HG02885 (cell line): ENCODE results near the gene FGFR1OP2.

Experiments
- ATAC-seq: cut with Tn5 transposase; IDR thresholded peaks from one replicate; pipeline ENCODE4 v1.9.1; 2021; ENCODE audit warnings: mild to moderate bottlenecking; ENCODE audit not compliant: unreplicated experiment, poor library complexity

Gene FGFR1OP2

DNA sequence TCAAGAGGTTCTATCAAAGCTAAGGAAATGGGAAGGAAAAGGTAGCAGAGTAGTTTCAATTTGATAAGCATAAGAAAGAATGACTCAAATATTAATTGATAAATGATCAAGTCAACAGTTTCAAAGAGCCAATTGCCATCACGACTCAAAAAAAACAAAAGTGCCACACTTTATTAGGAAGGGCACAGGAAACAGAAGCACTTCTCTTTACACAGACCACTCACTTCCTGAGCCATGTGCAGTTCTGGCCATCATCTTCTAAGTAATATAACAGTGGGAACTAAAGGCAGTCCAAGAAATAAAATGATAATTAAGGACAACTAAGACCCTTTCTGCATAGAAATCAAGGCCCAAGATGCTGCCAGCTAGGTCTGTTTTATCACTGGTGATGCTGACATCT, 62.7 kb downstream of the FGFR1OP2 start:
- no peak for ATAC-seq

DNA sequence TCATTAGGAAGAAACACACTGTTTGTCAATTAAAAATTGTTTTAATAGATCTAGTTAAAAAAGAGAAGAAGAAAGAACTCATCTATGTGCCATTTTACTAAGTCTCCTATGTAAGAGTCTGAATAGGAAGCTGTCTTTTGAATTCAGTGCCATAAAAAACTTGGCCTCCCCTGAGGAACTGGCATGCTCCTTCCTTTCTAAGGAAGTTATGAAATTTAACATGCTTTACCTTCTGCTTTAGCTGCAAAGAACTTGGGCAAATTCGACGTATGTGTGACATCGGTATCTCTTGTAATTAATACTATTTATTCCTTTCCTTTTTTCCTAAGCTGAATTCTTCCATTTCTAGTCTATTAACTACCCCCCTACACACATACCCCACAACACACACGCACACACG, 63.4 kb downstream of the FGFR1OP2 start:
- no peak for ATAC-seq

DNA sequence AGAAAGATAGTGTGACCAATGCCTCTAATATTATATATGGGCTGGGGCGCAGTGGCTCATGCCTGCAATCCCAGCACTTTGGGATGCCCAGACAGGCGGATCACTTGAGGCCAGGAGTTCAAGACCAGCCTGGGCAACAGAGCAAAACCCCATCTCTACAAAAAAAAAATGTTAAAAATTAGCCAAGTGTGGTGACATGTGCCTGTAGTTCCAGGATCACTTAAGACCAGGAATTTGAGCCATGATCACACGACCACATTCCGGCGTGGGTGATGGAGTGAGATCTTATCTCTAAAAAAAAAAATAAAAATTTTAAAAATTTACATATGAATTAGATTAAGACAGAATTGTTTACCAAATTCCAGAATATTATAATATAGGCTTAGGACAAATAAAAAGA, 63.9 kb downstream of the FGFR1OP2 start:
- no peak for ATAC-seq

DNA sequence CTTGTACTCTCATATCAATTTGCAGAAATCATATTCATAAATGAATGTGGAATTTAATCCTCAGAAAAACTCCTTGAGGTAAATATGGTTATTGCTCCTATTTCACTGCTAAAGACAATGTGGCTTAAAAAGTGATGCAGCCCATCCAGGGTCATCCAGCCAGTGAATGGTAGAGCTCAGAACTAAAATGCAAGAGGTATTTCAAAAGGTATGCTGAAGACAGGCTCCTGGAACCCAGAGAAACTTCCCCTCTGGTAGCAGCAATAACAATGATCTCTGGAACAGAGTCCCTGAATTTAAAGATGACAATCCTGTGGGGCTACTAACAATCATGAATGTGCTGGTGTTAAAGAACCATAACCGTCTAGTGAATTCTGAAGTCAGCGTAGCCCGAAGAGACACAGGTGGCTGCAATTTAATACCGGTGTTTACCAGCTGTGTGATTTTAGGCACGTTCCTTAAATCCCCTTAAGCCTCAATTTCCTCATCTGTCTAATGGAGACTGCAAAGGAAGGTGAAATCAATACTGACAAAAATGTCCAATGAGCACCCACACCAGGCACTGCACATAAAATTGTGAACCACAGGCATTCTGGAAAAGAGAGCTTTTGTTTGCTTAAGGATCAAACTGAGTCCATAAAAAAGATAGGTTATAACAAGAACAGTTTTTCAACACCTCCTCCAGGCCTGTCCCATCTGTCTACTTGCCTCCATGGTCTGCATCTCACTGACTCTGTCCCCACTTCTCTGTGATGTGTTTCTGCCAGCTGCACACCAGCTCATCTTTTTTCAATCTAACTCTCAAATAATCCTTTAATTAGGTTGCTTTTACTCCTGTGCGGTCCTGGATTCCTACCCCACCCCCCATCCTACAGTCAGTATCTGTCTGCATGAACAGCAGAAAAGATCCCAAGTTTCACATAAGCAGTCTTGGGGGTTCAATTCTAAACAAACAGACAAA, 65.4 kb downstream of the FGFR1OP2 start:
- no peak for ATAC-seq

DNA sequence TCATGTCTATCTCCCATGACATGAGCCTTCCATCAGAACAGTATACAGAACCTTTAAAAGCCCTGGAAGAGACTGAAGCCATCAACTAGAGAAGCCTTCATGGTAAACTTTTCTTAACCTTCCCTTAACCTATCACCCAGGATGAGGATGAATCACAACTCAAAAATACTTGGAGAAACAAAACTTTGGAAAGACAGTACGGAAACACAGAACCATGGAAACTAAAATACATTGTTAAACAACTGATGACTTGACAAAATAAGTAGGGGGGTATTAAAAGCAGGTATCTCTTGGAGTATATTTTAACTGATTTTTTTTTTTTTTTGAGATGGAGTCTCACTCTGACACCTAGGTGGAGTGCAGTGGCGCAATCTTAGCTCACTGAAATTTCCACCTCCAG, 67.2 kb downstream of the FGFR1OP2 start:
- no peak for ATAC-seq

DNA sequence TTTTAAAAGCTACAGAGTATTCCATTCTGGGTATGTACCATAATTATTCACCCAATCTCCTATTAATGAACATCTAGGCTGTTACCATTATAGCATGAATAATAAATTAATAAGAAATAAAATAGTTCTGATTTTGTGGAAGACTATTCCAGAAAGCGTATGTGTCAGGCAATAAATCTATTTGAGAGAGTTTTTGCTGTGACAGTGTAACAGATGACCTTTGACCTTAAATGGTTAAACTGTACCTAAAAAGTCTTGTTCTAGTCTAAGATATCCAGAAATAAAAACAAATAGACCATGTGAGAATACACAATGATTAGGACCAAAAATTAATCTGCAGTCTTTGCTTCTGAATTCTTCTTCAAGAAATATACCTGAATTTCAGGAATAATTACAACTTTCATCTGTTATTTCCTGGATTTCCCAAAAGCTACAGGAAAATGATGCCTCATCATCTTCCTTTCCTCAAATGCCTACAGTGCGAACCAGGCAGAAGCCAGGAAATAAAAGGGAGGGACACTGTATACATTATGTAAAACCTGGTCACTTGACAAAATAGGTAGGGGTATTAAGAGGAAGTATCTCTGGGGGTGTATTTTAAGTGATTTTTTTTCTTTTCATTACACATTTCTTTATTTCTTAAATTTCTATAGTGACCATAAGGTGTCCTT, 68.7 kb downstream of the FGFR1OP2 start:
- no peak for ATAC-seq

DNA sequence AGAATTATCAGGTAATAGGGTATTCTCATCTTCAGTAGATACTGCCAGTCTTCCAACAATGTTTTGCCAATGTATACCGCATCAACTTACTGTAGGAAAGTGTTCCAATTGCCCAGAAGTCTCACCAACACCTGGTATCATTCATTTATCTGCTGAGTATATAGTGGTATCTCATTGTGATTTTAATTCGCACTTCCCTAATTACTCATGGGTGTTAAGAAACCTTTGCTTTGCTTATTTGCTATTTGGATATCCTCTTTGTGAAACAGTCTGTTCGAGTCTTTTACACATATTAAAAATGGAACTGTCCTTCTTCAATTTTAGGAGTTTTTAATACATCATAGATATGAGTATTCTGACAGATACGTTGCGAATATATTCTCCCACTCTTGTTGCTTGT, 69.8 kb downstream of the FGFR1OP2 start:
- no peak for ATAC-seq

DNA sequence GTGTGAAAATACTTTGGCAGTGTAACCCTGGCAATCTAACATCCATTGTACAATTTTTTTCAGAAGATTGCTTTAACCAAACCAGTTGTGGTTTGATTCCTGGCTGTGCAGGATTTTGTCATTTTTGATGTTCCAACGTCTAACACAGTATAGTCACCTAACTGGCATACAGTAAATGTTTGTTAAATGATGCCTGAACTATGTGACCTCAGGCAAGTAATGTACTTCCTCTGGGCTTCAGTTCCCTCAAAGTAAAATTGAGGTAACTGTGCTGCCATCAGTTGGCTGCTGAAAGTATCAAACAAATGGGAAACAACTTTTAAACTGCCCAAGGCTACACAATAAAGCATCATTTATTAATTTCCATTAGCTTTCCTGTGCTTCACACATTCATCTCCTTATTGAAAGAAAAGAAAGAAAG, 71.6 kb downstream of the FGFR1OP2 start:
- no peak for ATAC-seq

DNA sequence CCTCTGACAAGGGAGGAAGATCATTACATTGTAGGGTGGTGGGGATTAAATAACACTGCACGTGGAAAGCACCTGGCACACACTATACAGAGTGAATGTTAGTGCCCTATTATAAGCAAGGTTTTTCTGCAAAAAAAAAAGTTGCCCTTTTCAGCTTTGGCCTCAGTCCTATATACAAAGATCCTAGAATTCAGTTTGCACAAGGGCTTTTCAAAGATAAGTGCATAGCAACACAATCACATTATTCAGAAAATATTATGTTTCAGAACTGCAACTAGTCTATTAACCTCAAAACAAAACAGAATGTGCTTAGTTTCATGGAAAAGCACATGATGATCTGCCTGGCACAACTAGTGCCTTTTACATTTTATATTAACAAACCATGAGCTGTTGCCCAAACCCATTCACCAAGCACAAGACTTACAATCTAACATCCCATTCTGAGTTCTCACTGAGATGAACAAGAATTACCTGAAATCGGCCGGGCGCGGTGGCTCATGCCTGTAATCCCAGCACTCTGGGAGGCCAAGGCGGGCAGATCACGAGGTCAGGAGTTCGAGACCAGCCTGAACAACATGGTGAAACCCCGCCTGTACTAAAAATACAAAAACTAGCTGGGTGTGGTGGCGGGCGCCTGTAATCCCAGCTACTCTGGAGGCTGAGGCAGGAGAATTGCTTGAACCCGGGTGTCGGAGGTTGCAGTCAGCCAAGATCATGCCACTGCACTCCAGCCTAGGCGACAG, 74.1 kb downstream of the FGFR1OP2 start:
- no peak for ATAC-seq

DNA sequence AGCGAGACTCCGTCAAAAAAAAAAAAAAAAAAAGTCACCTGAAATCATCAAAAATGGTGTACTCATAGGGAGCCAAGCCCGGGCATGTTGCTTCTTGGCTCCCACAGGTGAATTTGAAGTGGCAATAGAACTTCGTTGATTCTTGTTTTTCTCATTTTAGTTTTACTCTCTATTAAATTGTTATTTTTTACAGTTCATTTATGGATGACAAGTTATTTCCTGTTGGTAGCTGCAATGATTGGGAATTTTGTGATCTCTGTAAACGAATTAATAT, 74.6 kb downstream of the FGFR1OP2 start:
- no peak for ATAC-seq

DNA sequence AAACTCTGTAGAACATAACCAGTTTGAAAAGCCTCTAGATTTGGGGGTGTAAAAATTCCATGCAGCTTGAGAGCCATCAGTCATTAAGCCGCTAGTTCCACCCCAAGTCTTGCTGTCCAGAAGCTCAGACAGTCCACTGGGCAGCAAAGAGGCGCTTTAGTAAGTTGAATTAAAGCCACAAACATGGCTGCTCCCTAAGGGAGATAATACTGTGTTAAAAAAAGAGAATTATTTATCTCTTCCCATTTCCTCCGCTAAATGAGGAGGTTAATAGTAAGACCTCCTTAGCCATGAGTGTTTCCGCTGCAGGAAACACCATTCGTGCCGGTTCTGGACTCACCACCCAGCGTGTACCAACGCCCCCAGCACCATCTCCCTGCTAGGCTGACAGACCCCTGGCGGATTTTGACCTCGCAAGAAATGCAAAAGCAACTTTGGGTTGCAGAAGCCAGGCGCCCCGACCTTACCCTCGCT, 75.4 kb downstream of the FGFR1OP2 start:
- ATAC-seq, result peak; percentile 25

DNA sequence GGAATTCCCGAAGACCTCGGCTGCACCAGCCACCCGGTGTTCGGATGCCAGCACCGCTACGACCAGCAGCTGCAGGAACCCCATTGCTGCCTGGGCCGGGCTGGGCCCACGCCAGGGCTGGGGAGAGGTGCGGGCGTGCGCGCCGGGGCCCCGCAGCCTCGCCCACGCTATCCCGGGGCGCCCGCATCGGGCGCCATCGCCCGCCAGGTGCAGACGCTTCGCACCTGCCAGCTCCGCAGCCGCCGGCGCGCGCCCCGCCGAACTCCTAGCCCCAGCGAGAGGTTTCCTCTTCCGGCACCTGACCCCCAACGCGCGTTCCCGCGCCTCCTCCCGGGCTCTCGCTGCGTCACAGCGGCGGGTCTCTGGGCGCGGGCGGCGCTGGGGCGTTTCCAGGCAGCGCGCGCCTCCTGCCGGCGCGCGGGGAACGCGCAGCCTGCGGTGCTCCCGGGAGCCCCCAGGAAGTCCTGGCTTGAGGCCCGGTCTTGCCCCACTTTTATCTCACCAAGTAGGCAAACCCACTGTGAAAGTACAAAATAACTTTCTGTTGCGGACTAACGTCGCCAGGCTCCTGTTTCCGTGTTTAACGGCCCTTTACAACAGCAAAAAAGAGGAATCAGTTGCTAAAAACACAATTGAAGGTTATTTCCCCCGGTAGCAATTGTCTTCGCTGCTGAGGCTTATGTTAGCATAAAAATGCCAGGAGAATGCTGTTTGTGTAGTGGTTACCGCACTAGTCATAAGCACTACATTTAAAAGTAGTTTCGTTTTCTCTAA, 76.0 kb downstream of the FGFR1OP2 start, which contains the start of gene TM7SF3:
Gene TM7SF3, minus strand, starts transcription at position 300 of the 774 bp plus-strand sequence. Its CDS starts 216 bp downstream, at position 84.
- ATAC-seq, result peak; percentile 87

DNA sequence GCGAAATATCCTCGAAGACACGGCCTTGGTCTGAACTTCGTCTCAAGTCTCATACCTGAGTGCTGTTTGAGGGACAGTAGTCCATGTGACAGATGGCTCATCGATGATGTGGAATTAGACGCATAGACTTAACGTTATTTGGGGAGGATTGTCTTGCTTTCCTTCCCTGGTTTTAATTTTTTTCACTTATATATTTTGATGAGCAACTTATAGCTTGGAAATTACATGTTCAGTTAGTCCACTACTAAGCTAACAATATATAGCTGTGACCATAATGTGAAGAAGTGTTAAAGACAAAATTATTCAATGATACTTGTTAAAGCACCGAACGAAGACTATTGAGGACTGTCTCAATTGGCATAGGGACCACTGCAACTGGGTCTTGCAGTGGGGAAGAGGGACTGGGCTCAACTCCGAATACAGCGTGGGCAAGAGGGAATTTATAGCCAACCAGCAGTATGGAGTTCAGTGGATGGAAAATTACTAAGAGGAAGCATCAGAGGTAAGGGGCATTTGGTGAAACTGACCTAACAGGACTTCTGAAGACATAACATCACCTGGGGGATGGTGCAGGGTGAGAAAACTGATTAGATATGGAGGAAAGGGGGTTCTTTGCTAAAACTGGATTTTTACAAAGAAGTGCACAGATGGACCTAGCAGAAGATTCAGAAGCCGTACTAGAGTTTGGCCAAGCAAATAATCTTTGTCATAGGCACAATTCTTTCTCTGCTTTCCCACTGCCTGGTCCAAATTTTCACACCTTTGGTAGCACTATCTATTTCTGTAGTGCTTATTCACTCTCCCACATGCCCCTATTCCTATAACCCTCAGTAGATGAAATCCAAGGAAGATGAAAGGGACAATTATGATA, 76.8 kb downstream of the FGFR1OP2 start:
- no peak for ATAC-seq

DNA sequence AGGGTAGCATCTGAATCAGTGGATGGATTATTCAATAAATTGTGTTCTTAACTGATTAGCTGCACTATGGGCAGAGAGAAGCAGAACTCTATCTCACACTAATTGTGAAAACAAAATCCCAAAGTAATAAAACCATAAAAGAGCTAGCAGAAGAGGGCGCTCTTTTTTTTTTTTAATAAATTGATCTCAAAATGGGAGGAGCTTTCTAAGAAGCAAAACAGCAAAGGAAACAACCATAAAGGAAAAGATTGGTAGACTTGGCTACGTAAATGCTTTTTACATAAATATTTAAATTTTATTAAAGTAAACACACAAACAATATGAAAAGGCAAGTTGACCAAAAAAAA, 77.4 kb downstream of the FGFR1OP2 start:
- no peak for ATAC-seq
